NCI-H2196 treated with DMSO at 0.1 percent for 48 hours (cell line): Measurements from ENCODE around the gene NTM.
"Not testable (repeated sequence)": the region's sequence is repeated elsewhere in the genome, so short reads cannot be mapped to it uniquely, and the experiment has no call there.

Experiments used
- DNase-seq: peaks from one replicate; lab custom pipeline; 2025; ENCODE audit not compliant: unreplicated experiment; lab: John Stamatoyannopoulos, UW

NTM gene

GRCh38 chr11:131370090-131370751 lies at the start of gene NTM:
TSS of gene NTM (plus strand) at chr11:131370615.
- DNase-seq = no peak

GRCh38 chr11:131324921-131325570 lies 45.4 kb upstream of the NTM start:
- DNase-seq = no peak

- no peak for DNase-seq
Measured at GRCh38 chr11:131326829-131327228, 43.6 kb upstream of the NTM start.

- DNase-seq = no peak
Measured at GRCh38 chr11:131327421-131327820, 43.0 kb upstream of the NTM start.

- DNase-seq = no peak
Measured at GRCh38 chr11:131328843-131329242, 41.6 kb upstream of the NTM start.

- no peak for DNase-seq
Measured at GRCh38 chr11:131331010-131331409, 39.4 kb upstream of the NTM start.

GRCh38 chr11:131331546-131331945 lies 38.9 kb upstream of the NTM start:
- DNase-seq = no peak

- no peak for DNase-seq
Measured at GRCh38 chr11:131334601-131335000, 35.8 kb upstream of the NTM start.

- not testable (repeated sequence) for DNase-seq
Measured at GRCh38 chr11:131341900-131342299, 28.5 kb upstream of the NTM start.

GRCh38 chr11:131342442-131342841 lies 28.0 kb upstream of the NTM start:
- not testable (repeated sequence) for DNase-seq

- no peak for DNase-seq
Measured at GRCh38 chr11:131345406-131345805, 25.0 kb upstream of the NTM start.

GRCh38 chr11:131349368-131350086 lies 20.9 kb upstream of the NTM start:
- DNase-seq = no peak

GRCh38 chr11:131350872-131351271 lies 19.5 kb upstream of the NTM start:
- DNase-seq = no peak

GRCh38 chr11:131351848-131352247 lies 18.6 kb upstream of the NTM start:
- no peak for DNase-seq

GRCh38 chr11:131353766-131354165 lies 16.6 kb upstream of the NTM start:
- no peak for DNase-seq

GRCh38 chr11:131354251-131354701 lies 16.1 kb upstream of the NTM start:
- no peak for DNase-seq

- DNase-seq = no peak
Measured at GRCh38 chr11:131356206-131356605, 14.2 kb upstream of the NTM start.

- DNase-seq = no peak
Measured at GRCh38 chr11:131365329-131365930, 5.0 kb upstream of the NTM start.

- no peak for DNase-seq
Measured at GRCh38 chr11:131370901-131371790, 731 bp downstream of the NTM start.

- DNase-seq = no peak
Measured at GRCh38 chr11:131371791-131372104, 1.3 kb downstream of the NTM start.
